Non-pigmented ciliary epithelial cell (primary cell): Measurements from ENCODE around the gene HLCS.
"Not testable (repeated sequence)": the region's sequence is repeated elsewhere in the genome, so short reads cannot be mapped to it uniquely, and the experiment has no call there.

ENCODE experiments used
- DNase-seq: peaks from one replicate; pipeline ENCODE4 v3.0.0-alpha.2; 2010; ENCODE audit warnings: low read depth

HLCS gene

GRCh38 chr21:36955783-36956182 is 10.7 kb downstream of the HLCS start:
- DNase-seq: no peak

- DNase-seq: not testable (repeated sequence)
Observed at GRCh38 chr21:36952331-36952730, 14.1 kb downstream of the HLCS start.

GRCh38 chr21:36949171-36950141 is 17.0 kb downstream of the HLCS start:
- DNase-seq: no peak

GRCh38 chr21:36948686-36949085 is 17.8 kb downstream of the HLCS start:
- DNase-seq: no peak

- no peak for DNase-seq
Observed at GRCh38 chr21:36946949-36947356, 19.5 kb downstream of the HLCS start.

GRCh38 chr21:36945496-36946138 is 20.9 kb downstream of the HLCS start:
- DNase-seq: no peak

- DNase-seq: no peak
Observed at GRCh38 chr21:36936361-36937135, 29.9 kb downstream of the HLCS start.

- DNase-seq: no peak
Observed at GRCh38 chr21:36934864-36935420, 31.5 kb downstream of the HLCS start.

- no peak for DNase-seq
Observed at GRCh38 chr21:36932161-36932816, 34.2 kb downstream of the HLCS start.

- DNase-seq: no peak
Observed at GRCh38 chr21:36929622-36930021, 36.8 kb downstream of the HLCS start.

GRCh38 chr21:36928960-36929359 is 37.5 kb downstream of the HLCS start:
- DNase-seq: no peak

GRCh38 chr21:36927719-36928117 is 38.8 kb downstream of the HLCS start:
- peak; percentile 53 for DNase-seq

GRCh38 chr21:36926989-36927718 is 39.3 kb downstream of the HLCS start:
- no peak for DNase-seq

- no peak for DNase-seq
Observed at GRCh38 chr21:36923270-36923669, 43.2 kb downstream of the HLCS start.

GRCh38 chr21:36922861-36923260 is 43.6 kb downstream of the HLCS start:
- no peak for DNase-seq

- DNase-seq: no peak
Observed at GRCh38 chr21:36918291-36918690, 48.2 kb downstream of the HLCS start.

- no peak for DNase-seq
Observed at GRCh38 chr21:36917471-36918158, 48.9 kb downstream of the HLCS start.

- DNase-seq: no peak
Observed at GRCh38 chr21:36916718-36917117, 49.8 kb downstream of the HLCS start.

GRCh38 chr21:36915696-36916245 is 50.7 kb downstream of the HLCS start:
- no peak for DNase-seq
